Measurements from ENCODE around the gene KLK12. TPM values are rescaled to one million over a fixed set of nuclear protein-coding genes. Genes with fewer than 3 reads are reported as not detected.

Gene KLK12
- total and polyA plus RNA-seq, 9 of the 15 experiments (the other 6 are each of a cell fraction or from before 2014, with no cell fraction given): not detected

- FAIRE-seq: peak; percentile 80
- peak within 1 kb of the TSS; percentile 57 to 92 for H3K9ac ChIP-seq (ENCODE audit: insufficient read depth in 1 of 2, low read depth in 2 of 2, low read length in 2 of 2)
- BruUV-seq (replicated peaks): no TSS peak
- in situ Hi-C loops (cut with MboI) (no loop called here), intact Hi-C loops (cut with micrococcal nuclease) (no loop called here)
- ATAC-seq: peak; percentile 95
- no peaks in the 10 kb centered on the region for H4K20me1 ChIP-seq (replicated peaks; ENCODE audit: control insufficient read depth, insufficient read depth, low read length)
- CTCF ChIA-PET (ENCODE audit: low intra/inter-chr PET ratio): no interaction called here
- H3K4me1 ChIP-seq (replicated peaks in 1 of 2; ENCODE audit: control insufficient read depth in 2 of 2, insufficient read depth in 2 of 2, low read length in 2 of 2): peaks cover 16 to 18% of the 10 kb centered on the region in 2 experiments
- H3K9me3 ChIP-seq (replicated peaks; ENCODE audit: control insufficient read depth, insufficient read depth, low read depth, low read length): no peaks in the 10 kb centered on the region
- peak; percentile 91 to 98 (median 96) for DNase-seq (ENCODE audit: extremely low read depth in 1 of 4, low spot score in 3 of 4)
- peak within 1 kb of the TSS; percentile 66 for H3K27ac ChIP-seq (ENCODE audit: extremely low read depth, low read depth, low read length)
- peak within 1 kb of the TSS; percentile 89 for H3K4me2 ChIP-seq (ENCODE audit: insufficient read depth, low read length)
- peak within 1 kb of the TSS; percentile 38 for H3K4me3 ChIP-seq
- H3K27me3 ChIP-seq (ENCODE audit: control insufficient read depth in 2 of 2, insufficient read depth in 2 of 2, low read length in 2 of 2): peaks cover 3 to 8% of the 10 kb centered on the region in 2 experiments; a peak in 1 of 5 replicates
- no peaks in the 10 kb centered on the region for H3K9me1 ChIP-seq (ENCODE audit: control insufficient read depth, insufficient read depth, low read length)
- 27% methylated on average over 11 of the region's 38 CpGs for WGBS (ENCODE audit: insufficient coverage, low coverage, missing lambda C conversion rate)
- peak within 1 kb of the TSS; percentile 93 for H2AFZ ChIP-seq (ENCODE audit: low read depth, low read length)
- POLR2A ChIA-PET: interaction anchor here (0.6 to 1.5 kb wide), 5 partner anchors 10 to 544 kb away, joined by 3 to 7 read pairs (median 3); no protein-coding TSS in a partner anchor
- H3K79me2 ChIP-seq (ENCODE audit: control insufficient read depth, insufficient read depth, low read length): no peaks in the 10 kb centered on the region
- H3K36me3 ChIP-seq (ENCODE audit: control insufficient read depth, insufficient read depth, low read length): no peaks in the 10 kb centered on the region
- 0 out of 2 replicates have a peak, but pooled peaks have one; percentile 11 for TF ChIP-seq DPF2 (IDR thresholded peaks at IDR 0.05)
- 0 out of 4 replicates have a peak, but pooled peaks of 1 of the 2 experiments have one; percentile 56 for TF ChIP-seq TEAD1 (CRISPR knock-in tag; IDR thresholded peaks at IDR 0.05)
- TF ChIP-seq SRSF9 (IDR thresholded peaks at IDR 0.05; ENCODE audit: borderline replicate concordance, low read depth, low read length): no peak
- no peak for TF ChIP-seq SNRNP70 (optimal IDR thresholded peaks at IDR 0.05; ENCODE audit: low read depth, low read length)
- TF ChIP-seq EHMT2 (IDR thresholded peaks at IDR 0.05): no peak
- TF ChIP-seq RBFOX2 (IDR thresholded peaks at IDR 0.05; ENCODE audit: low read depth, low read length): peak; percentile 57
- no peak for TF ChIP-seq NCOA1 (IDR thresholded peaks at IDR 0.05; ENCODE audit: low read depth)
- no peak for TF ChIP-seq BCL6 (CRISPR knock-in tag; IDR thresholded peaks at IDR 0.05)
- no peak for TF ChIP-seq GTF2B (IDR thresholded peaks at IDR 0.05; ENCODE audit: extremely low read depth, insufficient read length)
- TF ChIP-seq PRMT5 (CRISPR knock-in tag; IDR thresholded peaks at IDR 0.05): no peak
- TF ChIP-seq PTBP1 (IDR thresholded peaks at IDR 0.05; ENCODE audit: low read depth, low read length): no peak
- no peak for TF ChIP-seq GATAD2A (IDR thresholded peaks at IDR 0.05)
- TF ChIP-seq SMARCA5 (IDR thresholded peaks at IDR 0.05): 0 out of 2 replicates have a peak, but pooled peaks have one; percentile 64
- no peak for TF ChIP-seq SAFB2 (IDR thresholded peaks at IDR 0.05; ENCODE audit: borderline replicate concordance, low read depth, low read length, severe bottlenecking)
- peak; percentile 99 for TF ChIP-seq EGR1 (conservative IDR thresholded peaks at IDR 0.05)
- peak; percentile 93 for TF ChIP-seq ESRRA (IDR thresholded peaks at IDR 0.05; ENCODE audit: borderline replicate concordance, low read depth)
- TF ChIP-seq NEUROD1 (IDR thresholded peaks at IDR 0.05; ENCODE audit: borderline replicate concordance, low read depth, low read length, partially characterized antibody): peak; percentile 53
- 0 out of 2 replicates have a peak, but pooled peaks have one; percentile 13 for TF ChIP-seq POLR2A (conservative IDR thresholded peaks at IDR 0.05)
- TF ChIP-seq RCOR1 (IDR thresholded peaks at IDR 0.05; ENCODE audit: borderline replicate concordance in 1 of 2, low read depth in 2 of 2, low read length in 2 of 2): peak in 1 of 2 experiments; percentile 34; a peak in 2 of 4 replicates
- TF ChIP-seq NR2C1 (IDR thresholded peaks at IDR 0.05): peak; percentile 35; the same call in 1 of the 2 replicates
- TF ChIP-seq NR2C1 (tag; IDR thresholded peaks at IDR 0.05): no peak; the same call in 1 of the 2 replicates
- no peak for TF ChIP-seq BRD9 (IDR thresholded peaks at IDR 0.05; ENCODE audit: low read depth, partially characterized antibody)
- peak; percentile 77; the same call in 1 of the 2 replicates for TF ChIP-seq ZBTB7A (IDR thresholded peaks at IDR 0.05; ENCODE audit: borderline replicate concordance, control insufficient read depth, low read depth, low read length)
- TF ChIP-seq THRAP3 (IDR thresholded peaks at IDR 0.05; ENCODE audit: borderline replicate concordance): no peak
- no peak for TF ChIP-seq MYNN (IDR thresholded peaks at IDR 0.05)
- TF ChIP-seq MYNN (CRISPR knock-in tag; IDR thresholded peaks at IDR 0.05): no peak
- no peak for TF ChIP-seq ZNF146 (CRISPR knock-in tag; IDR thresholded peaks at IDR 0.05; ENCODE audit: unreplicated experiment)
- peak; percentile 96 for TF ChIP-seq SOX6 (IDR thresholded peaks at IDR 0.05)
Measured at GRCh38 chr19:51064534-51065220, 29.9 kb upstream of the KLK12 start, which contains the start of gene KLK13. Gene KLK13 (minus strand): TSS chr19:51065092. CDS start chr19:51065067, 25 bp downstream.

Measured in K562 (cell line).